ENCODE measurements around the gene JAML. TPM values are rescaled to one million over a fixed set of nuclear protein-coding genes. Genes with fewer than 3 reads are reported as not detected.

Gene JAML
- total RNA-seq, 4 donors from 2014 or later = 2.2 to 3.1 (median 2.6) TPM

- Histone ChIP-seq H3K36me3 (no peaks in the 10 kb centered on the region), H3K9me3 (no peaks in the 10 kb centered on the region), H3K4me3 (replicated peaks in 1 of 3) (no peak overlapping the region), H3K27ac (no peak overlapping the region), H3K4me1 (peaks cover 0 to 14% of the 10 kb centered on the region in 2 donors), H3K27me3 (no peaks in the 10 kb centered on the region)
- 62 to 79% methylated on average over 6 of the region's 6 CpGs for WGBS, 2 donors
- DNase-seq = no peak
- intact Hi-C loops (cut with DNase I) = no loop called here
- TF ChIP-seq POLR2A (IDR thresholded peaks at IDR 0.05) = no peak
Observed at GRCh38 chr11:118214210-118214914, 10.4 kb downstream of the JAML start.

- peaks cover 0 to 14% of the 10 kb centered on the region in 2 donors for H3K4me1 ChIP-seq
- no peaks in the 10 kb centered on the region for H3K9me3 ChIP-seq
- no peaks in the 10 kb centered on the region for H3K27me3 ChIP-seq
- intact Hi-C loops (cut with DNase I) = no loop called here
- H3K36me3 ChIP-seq = no peaks in the 10 kb centered on the region
- 87 to 92% methylated on average over 2 of the region's 2 CpGs for WGBS, 2 donors
- TF ChIP-seq POLR2A (IDR thresholded peaks at IDR 0.05) (no peak), CTCF (IDR thresholded peaks at IDR 0.05) (no peak)
- no peak overlapping the region for H3K27ac ChIP-seq
- DNase-seq = no peak
- no peak overlapping the region for H3K4me3 ChIP-seq (replicated peaks in 1 of 3)
Observed at GRCh38 chr11:118213781-118214180, 11.0 kb downstream of the JAML start.

- no peak for TF ChIP-seq CTCF (IDR thresholded peaks at IDR 0.05)
- no peaks in the 10 kb centered on the region for H3K36me3 ChIP-seq
- 79 to 81% methylated on average over 4 of the region's 4 CpGs for WGBS, 2 donors
- H3K4me1 ChIP-seq = peaks cover 0 to 14% of the 10 kb centered on the region in 2 donors
- no peaks in the 10 kb centered on the region for H3K9me3 ChIP-seq
- H3K4me3 ChIP-seq (replicated peaks in 1 of 3) = no peak overlapping the region
- H3K27me3 ChIP-seq = no peaks in the 10 kb centered on the region
- intact Hi-C loops (cut with DNase I) = no loop called here
- H3K27ac ChIP-seq = no peak overlapping the region
- DNase-seq = no peak
Observed at GRCh38 chr11:118213201-118213600, 11.6 kb downstream of the JAML start.

- Histone ChIP-seq H3K27me3 (no peaks in the 10 kb centered on the region), H3K9me3 (no peaks in the 10 kb centered on the region), H3K4me3 (replicated peaks in 1 of 3) (no peak overlapping the region), H3K4me1 (peaks cover 0 to 14% of the 10 kb centered on the region in 2 donors), H3K27ac (no peak overlapping the region), H3K36me3 (no peaks in the 10 kb centered on the region)
- TF ChIP-seq CTCF (IDR thresholded peaks at IDR 0.05) (no peak), POLR2A (IDR thresholded peaks at IDR 0.05) (no peak)
- intact Hi-C loops (cut with DNase I) = no loop called here
- DNase-seq = no peak
- WGBS, 2 donors = 72 to 82% methylated on average over 2 of the region's 2 CpGs
Observed at GRCh38 chr11:118212781-118213191, 12.0 kb downstream of the JAML start.

- TF ChIP-seq CTCF (IDR thresholded peaks at IDR 0.05) (no peak), POLR2A (IDR thresholded peaks at IDR 0.05) (no peak)
- Histone ChIP-seq H3K27ac (no peak overlapping the region), H3K36me3 (no peaks in the 10 kb centered on the region), H3K4me1 (peaks cover 0 to 14% of the 10 kb centered on the region in 2 donors), H3K4me3 (replicated peaks in 1 of 3) (no peak overlapping the region), H3K9me3 (no peaks in the 10 kb centered on the region), H3K27me3 (no peaks in the 10 kb centered on the region)
- no peak for DNase-seq
- 77 to 83% methylated on average over 7 of the region's 7 CpGs for WGBS, 2 donors
- intact Hi-C loops (cut with DNase I) = no loop called here
Observed at GRCh38 chr11:118212131-118212725, 12.6 kb downstream of the JAML start.
